HEK293T (cell line): ENCODE measurements around the gene KIAA0513.

Experiments used
- CTCF ChIA-PET: fragments of 350-600 bp; formaldehyde crosslinking; extraction: SDS; loops from one replicate; lab custom pipeline; 2021; ENCODE audit warnings: antibody characterized with exemption, inconsistent platforms; lab: Yijun Ruan, JAX
- POLR2A ChIA-PET: fragments of 350-600 bp; formaldehyde crosslinking; extraction: SDS; loops from one replicate; lab custom pipeline; 2020; ENCODE audit warnings: antibody characterized with exemption, inconsistent platforms; lab: Yijun Ruan, JAX
- DNase-seq: peaks from one replicate; pipeline ENCODE4 v3.0.0; 2012; ENCODE audit warnings: mixed read lengths; ENCODE audit errors: extremely low spot score
- ARNT ChIP-seq: fragments of 450-650 bp; IDR thresholded peaks from 2 replicates; pipeline ENCODE4 v1.6.1; 2017; ENCODE audit warnings: mild to moderate bottlenecking
- BHLHE40 ChIP-seq: fragments of 450-650 bp; IDR thresholded peaks from 2 replicates; pipeline ENCODE4 v1.6.1; 2016; ENCODE audit warnings: mild to moderate bottlenecking, moderate library complexity, borderline replicate concordance
- CTBP1 ChIP-seq: fragments of 450-650 bp; IDR thresholded peaks from 2 replicates; pipeline ENCODE4 v1.6.1; 2016; ENCODE audit warnings: borderline replicate concordance
- ELF4 ChIP-seq: fragments of 450-650 bp; IDR thresholded peaks from 2 replicates; pipeline ENCODE4 v1.6.1; 2017; ENCODE audit warnings: antibody characterized with exemption
- FOXA1 ChIP-seq: fragments of 450-650 bp; IDR thresholded peaks from 2 replicates; pipeline ENCODE4 v1.6.1; 2016; ENCODE audit warnings: mild to moderate bottlenecking
- FOXK2 ChIP-seq: fragments of 450-650 bp; IDR thresholded peaks from 2 replicates; pipeline ENCODE4 v1.6.1; 2016; ENCODE audit warnings: mild to moderate bottlenecking
- FOXM1 ChIP-seq: fragments of 450-650 bp; IDR thresholded peaks from 2 replicates; pipeline ENCODE4 v1.6.1; 2017; ENCODE audit warnings: mild to moderate bottlenecking, borderline replicate concordance
- HDGF ChIP-seq: fragments of 450-650 bp; IDR thresholded peaks from 2 replicates; pipeline ENCODE4 v1.6.1; 2017; ENCODE audit warnings: antibody characterized with exemption, borderline replicate concordance
- L3MBTL2 ChIP-seq: fragments of 450-650 bp; conservative IDR thresholded peaks from 2 replicates; pipeline ENCODE4 v1.6.1; 2016; ENCODE audit warnings: mild to moderate bottlenecking
- LEF1 ChIP-seq: fragments of 450-650 bp; IDR thresholded peaks from 2 replicates; pipeline ENCODE4 v1.6.1; 2017; ENCODE audit warnings: mild to moderate bottlenecking, borderline replicate concordance
- NFRKB ChIP-seq: fragments of 450-650 bp; IDR thresholded peaks from 2 replicates; pipeline ENCODE4 v1.6.1; 2016; ENCODE audit warnings: mild to moderate bottlenecking, moderate library complexity
- PKNOX1 ChIP-seq: fragments of 450-650 bp; IDR thresholded peaks from 2 replicates; pipeline ENCODE4 v1.6.1; 2016
- SP1 ChIP-seq: fragments of 450-650 bp; IDR thresholded peaks from 2 replicates; pipeline ENCODE4 v1.6.1; 2017
- SUZ12 ChIP-seq: fragments of 450-650 bp; IDR thresholded peaks from 2 replicates; pipeline ENCODE4 v1.6.1; 2016; ENCODE audit warnings: mild to moderate bottlenecking
- TARDBP ChIP-seq: fragments of 450-650 bp; IDR thresholded peaks from 2 replicates; pipeline ENCODE4 v1.6.1; 2016
- ZNF384 ChIP-seq: fragments of 450-650 bp; IDR thresholded peaks from 2 replicates; pipeline ENCODE4 v1.6.1; 2016

KIAA0513 gene

GRCh38 chr16:85129876-85130704, 102.5 kb downstream of the KIAA0513 start:
- TF ChIP-seq CTBP1 (no peak), PKNOX1 (no peak), TARDBP (no peak), ZNF384 (no peak), SP1 (no peak), L3MBTL2 (no peak), FOXM1 (no peak), BHLHE40 (no peak), ELF4 (no peak), FOXA1 (no peak), LEF1 (no peak), HDGF (no peak), NFRKB (no peak), ARNT (no peak), SUZ12 (no peak), FOXK2 (no peak)
- ChIA-PET POLR2A (no interaction called here), CTCF (no interaction called here)
- no peak for DNase-seq

- TF ChIP-seq FOXM1 (no peak), BHLHE40 (no peak), ARNT (no peak)
- DNase-seq, result no peak
- ChIA-PET CTCF (no interaction called here), POLR2A (no interaction called here)
Observed at GRCh38 chr16:85130705-85131028, 103.1 kb downstream of the KIAA0513 start.

GRCh38 chr16:85132456-85133289, 105.1 kb downstream of the KIAA0513 start:
- ChIA-PET POLR2A (no interaction called here), CTCF (interaction anchor here (0.7 kb wide), 1 partner anchor 95 kb away, joined by 3 read pairs; no protein-coding TSS in a partner anchor)
- DNase-seq, result no peak
- TF ChIP-seq ZNF384, result peak; percentile 29
- TF ChIP-seq FOXA1, result no peak

GRCh38 chr16:85133290-85133599, 105.7 kb downstream of the KIAA0513 start:
- TF ChIP-seq HDGF, result no peak
- no peak for TF ChIP-seq FOXM1
- no peak for TF ChIP-seq TARDBP
- no peak for TF ChIP-seq PKNOX1
- no peak for TF ChIP-seq LEF1
- no peak for TF ChIP-seq ZNF384
- no peak for TF ChIP-seq ELF4
- TF ChIP-seq FOXK2, result no peak
- TF ChIP-seq SP1, result no peak
- TF ChIP-seq BHLHE40, result no peak
- no peak for TF ChIP-seq FOXA1
- TF ChIP-seq NFRKB, result no peak
- no peak for TF ChIP-seq ARNT
- CTCF ChIA-PET, result interaction anchor here (0.7 kb wide), 1 partner anchor 95 kb away, joined by 3 read pairs; no protein-coding TSS in a partner anchor
- POLR2A ChIA-PET, result no interaction called here
- no peak for DNase-seq

- CTCF ChIA-PET, result no interaction called here
Observed at GRCh38 chr16:85134076-85134788, 106.6 kb downstream of the KIAA0513 start.

More at GRCh38 chr16:85134076-85134788, 106.6 kb downstream of the KIAA0513 start:
- POLR2A ChIA-PET, result no interaction called here
- TF ChIP-seq ARNT (no peak), NFRKB (no peak), FOXM1 (no peak), HDGF (no peak), PKNOX1 (no peak), CTBP1 (no peak), ELF4 (no peak), TARDBP (no peak), SUZ12 (no peak), ZNF384 (no peak), FOXK2 (no peak), L3MBTL2 (no peak)
- DNase-seq, result no peak
